HG03521 (cell line): ENCODE results near the gene PLEKHO1.
"Not testable (repeated sequence)": the region's sequence is repeated elsewhere in the genome, so short reads cannot be mapped to it uniquely, and the experiment has no call there.

Experiments used
- ATAC-seq: cut with Tn5 transposase; IDR thresholded peaks from one replicate; pipeline ENCODE4 v1.9.1; 2021; ENCODE audit warnings: mild to moderate bottlenecking, moderate library complexity; ENCODE audit not compliant: unreplicated experiment

PLEKHO1 gene

GRCh38 chr1:150149271-150150132 is at the start of gene PLEKHO1:
Gene PLEKHO1 (plus strand): TSS chr1:150149916. CDS start chr1:150150258, 342 bp downstream.
- ATAC-seq, result peak; percentile 59

GRCh38 chr1:150102986-150103385 is 46.7 kb upstream of the PLEKHO1 start:
- ATAC-seq, result no peak

GRCh38 chr1:150106341-150106740 is 43.4 kb upstream of the PLEKHO1 start:
- no peak for ATAC-seq

GRCh38 chr1:150109586-150109985 is 40.1 kb upstream of the PLEKHO1 start:
- ATAC-seq, result no peak

- ATAC-seq, result no peak
Measured at GRCh38 chr1:150110116-150110515, 39.6 kb upstream of the PLEKHO1 start.

GRCh38 chr1:150111670-150112069 is 38.0 kb upstream of the PLEKHO1 start:
- no peak for ATAC-seq

- ATAC-seq, result no peak
Measured at GRCh38 chr1:150115121-150115520, 34.6 kb upstream of the PLEKHO1 start.

GRCh38 chr1:150118716-150119115 is 31.0 kb upstream of the PLEKHO1 start:
- no peak for ATAC-seq

- no peak for ATAC-seq
Measured at GRCh38 chr1:150121236-150121862, 28.4 kb upstream of the PLEKHO1 start.

GRCh38 chr1:150126811-150127210 is 22.9 kb upstream of the PLEKHO1 start:
- ATAC-seq, result no peak

- ATAC-seq, result no peak
Measured at GRCh38 chr1:150127464-150127863, 22.3 kb upstream of the PLEKHO1 start.

- no peak for ATAC-seq
Measured at GRCh38 chr1:150127868-150128267, 21.8 kb upstream of the PLEKHO1 start.

GRCh38 chr1:150132372-150132771 is 17.3 kb upstream of the PLEKHO1 start:
- ATAC-seq, result no peak

GRCh38 chr1:150134537-150134936 is 15.2 kb upstream of the PLEKHO1 start:
- no peak for ATAC-seq

- not testable (repeated sequence) for ATAC-seq
Measured at GRCh38 chr1:150135400-150135799, 14.3 kb upstream of the PLEKHO1 start.

GRCh38 chr1:150138044-150138443 is 11.7 kb upstream of the PLEKHO1 start:
- no peak for ATAC-seq

- ATAC-seq, result no peak
Measured at GRCh38 chr1:150141452-150141851, 8.3 kb upstream of the PLEKHO1 start.

GRCh38 chr1:150142083-150142482 is 7.6 kb upstream of the PLEKHO1 start:
- no peak for ATAC-seq

- ATAC-seq, result no peak
Measured at GRCh38 chr1:150144606-150145005, 5.1 kb upstream of the PLEKHO1 start.

GRCh38 chr1:150146016-150146415 is 3.7 kb upstream of the PLEKHO1 start:
- ATAC-seq, result not testable (repeated sequence)

- no peak for ATAC-seq
Measured at GRCh38 chr1:150146849-150147542, 2.7 kb upstream of the PLEKHO1 start.

GRCh38 chr1:150148837-150149270 is 862 bp upstream of the PLEKHO1 start:
- no peak for ATAC-seq
